ENCODE measurements around the gene PACRG.

DNA sequence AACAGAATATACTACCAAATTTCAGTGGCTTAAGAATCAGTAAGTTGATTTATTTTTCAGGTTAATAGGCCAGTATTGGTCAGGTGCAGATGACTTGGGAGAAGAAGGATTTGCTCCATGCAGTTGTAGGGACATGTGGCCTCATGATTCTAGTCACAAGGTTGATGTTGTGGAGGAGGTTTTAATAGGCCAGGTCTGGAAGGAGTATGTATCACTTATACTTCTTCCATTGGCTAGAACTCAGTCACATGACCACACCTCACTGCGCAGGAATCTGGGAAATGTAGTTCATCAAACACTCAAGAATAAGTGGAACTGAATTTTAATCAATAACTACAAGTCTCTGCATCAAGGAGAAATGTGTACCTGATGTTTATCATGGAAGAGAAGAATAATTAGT lies 405.2 kb downstream of the PACRG start:
- no peak for TF ChIP-seq RAD21 (conservative IDR thresholded peaks at IDR 0.05 in 1 of 2, IDR thresholded peaks at IDR 0.05 in 1 of 2)
- TF ChIP-seq CEBPB (IDR thresholded peaks at IDR 0.05) = no peak
- no peak for TF ChIP-seq BHLHE40 (IDR thresholded peaks at IDR 0.05; ENCODE audit: low read depth, low read length)
- no peak for TF ChIP-seq ZSCAN20 (CRISPR knock-in tag; IDR thresholded peaks at IDR 0.05)
- TF ChIP-seq, protein P1, sequence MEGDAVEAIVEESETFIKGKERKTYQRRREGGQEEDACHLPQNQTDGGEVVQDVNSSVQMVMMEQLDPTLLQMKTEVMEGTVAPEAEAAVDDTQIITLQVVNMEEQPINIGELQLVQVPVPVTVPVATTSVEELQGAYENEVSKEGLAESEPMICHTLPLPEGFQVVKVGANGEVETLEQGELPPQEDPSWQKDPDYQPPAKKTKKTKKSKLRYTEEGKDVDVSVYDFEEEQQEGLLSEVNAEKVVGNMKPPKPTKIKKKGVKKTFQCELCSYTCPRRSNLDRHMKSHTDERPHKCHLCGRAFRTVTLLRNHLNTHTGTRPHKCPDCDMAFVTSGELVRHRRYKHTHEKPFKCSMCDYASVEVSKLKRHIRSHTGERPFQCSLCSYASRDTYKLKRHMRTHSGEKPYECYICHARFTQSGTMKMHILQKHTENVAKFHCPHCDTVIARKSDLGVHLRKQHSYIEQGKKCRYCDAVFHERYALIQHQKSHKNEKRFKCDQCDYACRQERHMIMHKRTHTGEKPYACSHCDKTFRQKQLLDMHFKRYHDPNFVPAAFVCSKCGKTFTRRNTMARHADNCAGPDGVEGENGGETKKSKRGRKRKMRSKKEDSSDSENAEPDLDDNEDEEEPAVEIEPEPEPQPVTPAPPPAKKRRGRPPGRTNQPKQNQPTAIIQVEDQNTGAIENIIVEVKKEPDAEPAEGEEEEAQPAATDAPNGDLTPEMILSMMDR (IDR thresholded peaks at IDR 0.05) = no peak
- TF ChIP-seq POLR2A (IDR thresholded peaks at IDR 0.05; ENCODE audit: low read length) = no peak
- TF ChIP-seq, protein P2, sequence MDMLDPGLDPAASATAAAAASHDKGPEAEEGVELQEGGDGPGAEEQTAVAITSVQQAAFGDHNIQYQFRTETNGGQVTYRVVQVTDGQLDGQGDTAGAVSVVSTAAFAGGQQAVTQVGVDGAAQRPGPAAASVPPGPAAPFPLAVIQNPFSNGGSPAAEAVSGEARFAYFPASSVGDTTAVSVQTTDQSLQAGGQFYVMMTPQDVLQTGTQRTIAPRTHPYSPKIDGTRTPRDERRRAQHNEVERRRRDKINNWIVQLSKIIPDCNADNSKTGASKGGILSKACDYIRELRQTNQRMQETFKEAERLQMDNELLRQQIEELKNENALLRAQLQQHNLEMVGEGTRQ (IDR thresholded peaks at IDR 0.05) = peak; percentile 24; the same call in 1 of the 2 replicates
- TF ChIP-seq JUNB (IDR thresholded peaks at IDR 0.05) = no peak
- TF ChIP-seq KDM1A (IDR thresholded peaks at IDR 0.05; ENCODE audit: low read depth) = no peak
- TF ChIP-seq RARB (CRISPR knock-in tag; IDR thresholded peaks at IDR 0.05) = no peak
- TF ChIP-seq, protein P3, sequence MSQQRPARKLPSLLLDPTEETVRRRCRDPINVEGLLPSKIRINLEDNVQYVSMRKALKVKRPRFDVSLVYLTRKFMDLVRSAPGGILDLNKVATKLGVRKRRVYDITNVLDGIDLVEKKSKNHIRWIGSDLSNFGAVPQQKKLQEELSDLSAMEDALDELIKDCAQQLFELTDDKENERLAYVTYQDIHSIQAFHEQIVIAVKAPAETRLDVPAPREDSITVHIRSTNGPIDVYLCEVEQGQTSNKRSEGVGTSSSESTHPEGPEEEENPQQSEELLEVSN (IDR thresholded peaks at IDR 0.05; ENCODE audit: borderline replicate concordance, low read depth) = no peak
